Measurements from ENCODE around the gene AJUBA. TPM values are rescaled to one million over a fixed set of nuclear protein-coding genes. Genes with fewer than 3 reads are reported as not detected.
A peak's percentile ranks its signal among the peaks of the same experiment; 100 is the strongest.
"Not testable (repeated sequence)": the region's sequence is repeated elsewhere in the genome, so short reads cannot be mapped to it uniquely, and the experiment has no call there.

The AJUBA gene
- total RNA-seq, 1 donor from 2014 or later, result 7.2 TPM

- Histone ChIP-seq H3K27ac (replicated peaks) (no peak overlapping the region), H3K4me3 (no peak overlapping the region), H3K27me3 (ENCODE audit: low read depth) (no peaks in the 10 kb centered on the region), H3K4me1 (no peaks in the 10 kb centered on the region), H3K9me3 (replicated peaks) (no peaks in the 10 kb centered on the region), H3K36me3 (no peaks in the 10 kb centered on the region)
- intact Hi-C loops (cut with micrococcal nuclease), result no loop called here
- no peak for TF ChIP-seq CTCF (IDR thresholded peaks at IDR 0.05; ENCODE audit: borderline replicate concordance)
- no peak for DNase-seq
Measured at GRCh38 chr14:23018107-23018506, 35.8 kb upstream of the AJUBA start.

- DNase-seq, result no peak
- no peaks in the 10 kb centered on the region for H3K36me3 ChIP-seq
- no peak overlapping the region for H3K4me3 ChIP-seq
- H3K27me3 ChIP-seq (ENCODE audit: low read depth), result no peaks in the 10 kb centered on the region
- intact Hi-C loops (cut with micrococcal nuclease), result no loop called here
- no peak overlapping the region for H3K27ac ChIP-seq (replicated peaks)
- H3K4me1 ChIP-seq, result no peaks in the 10 kb centered on the region
- TF ChIP-seq CTCF (IDR thresholded peaks at IDR 0.05; ENCODE audit: borderline replicate concordance), result no peak
- H3K9me3 ChIP-seq (replicated peaks), result no peaks in the 10 kb centered on the region
Measured at GRCh38 chr14:23017091-23017490, 34.7 kb upstream of the AJUBA start.

GRCh38 chr14:23015618-23016017 is 33.3 kb upstream of the AJUBA start:
- no peak for DNase-seq
- TF ChIP-seq CTCF (IDR thresholded peaks at IDR 0.05; ENCODE audit: borderline replicate concordance), result no peak
- intact Hi-C loops (cut with micrococcal nuclease), result no loop called here
- Histone ChIP-seq H3K4me3 (no peak overlapping the region), H3K27me3 (ENCODE audit: low read depth) (no peaks in the 10 kb centered on the region), H3K9me3 (replicated peaks) (no peaks in the 10 kb centered on the region), H3K36me3 (no peaks in the 10 kb centered on the region), H3K27ac (replicated peaks) (no peak overlapping the region), H3K4me1 (no peaks in the 10 kb centered on the region)

GRCh38 chr14:23013749-23014054 is 31.4 kb upstream of the AJUBA start:
- intact Hi-C loops (cut with micrococcal nuclease); H3K9me3 ChIP-seq (replicated peaks); H3K27me3 ChIP-seq (ENCODE audit: low read depth); H3K36me3 ChIP-seq; H3K27ac ChIP-seq (replicated peaks); H3K4me3 ChIP-seq; DNase-seq: not testable (repeated sequence)
- H3K4me1 ChIP-seq, result peaks cover 16% of the 10 kb centered on the region

GRCh38 chr14:23013054-23013748 is 30.9 kb upstream of the AJUBA start:
- H3K9me3 ChIP-seq (replicated peaks), result no peaks in the 10 kb centered on the region
- no peak for TF ChIP-seq CTCF (IDR thresholded peaks at IDR 0.05; ENCODE audit: borderline replicate concordance)
- intact Hi-C loops (cut with micrococcal nuclease), result no loop called here
- no peaks in the 10 kb centered on the region for H3K36me3 ChIP-seq
- no peak for DNase-seq
- H3K4me3 ChIP-seq, result no peak overlapping the region
- no peaks in the 10 kb centered on the region for H3K27me3 ChIP-seq (ENCODE audit: low read depth)
- no peak overlapping the region for H3K27ac ChIP-seq (replicated peaks)
- peaks cover 21% of the 10 kb centered on the region for H3K4me1 ChIP-seq

GRCh38 chr14:23009939-23010726 is 27.8 kb upstream of the AJUBA start, which contains the start of gene C14orf93:
C14orf93 (minus strand) TSS chr14:23010143; CDS start chr14:22999023, 11,120 bp downstream.
- H3K27ac ChIP-seq (replicated peaks), result peak within 1 kb of the TSS; percentile 82
- TF ChIP-seq CTCF (IDR thresholded peaks at IDR 0.05; ENCODE audit: borderline replicate concordance), result no peak
- intact Hi-C loops (cut with micrococcal nuclease), result no loop called here

More at GRCh38 chr14:23009939-23010726, 27.8 kb upstream of the AJUBA start, which contains the start of gene C14orf93:
- peak within 1 kb of the TSS; percentile 67 for H3K4me3 ChIP-seq
- H3K27me3 ChIP-seq (ENCODE audit: low read depth), result no peaks in the 10 kb centered on the region
- H3K4me1 ChIP-seq, result peaks cover 38% of the 10 kb centered on the region
- no peaks in the 10 kb centered on the region for H3K36me3 ChIP-seq
- H3K9me3 ChIP-seq (replicated peaks), result no peaks in the 10 kb centered on the region
- peak; percentile 86 for DNase-seq

All from left ventricle myocardium inferior (tissue), 1 donor.